Caco-2 (cell line): ENCODE data around the gene WNT9A. TPM values are rescaled to one million over a fixed set of nuclear protein-coding genes. Genes with fewer than 3 reads are reported as not detected.

ENCODE experiments used
- BruUV-seq: library from RNA; stranded (reverse); fragments of 400-500 nt; replicated peaks from 2 replicates; lab custom pipeline; 2021; lab: Mats Ljungman, UMichigan
- CTCF ChIA-PET: fragments of 300-600 bp; sonication (Branson Sonifier 250); formaldehyde crosslinking; loops from one replicate; lab custom pipeline; 2022; ENCODE audit warnings: antibody characterized with exemption; lab: Charles Lee
- POLR2A ChIA-PET: fragments of 300-600 bp; sonication (Branson Sonifier 250); formaldehyde crosslinking; loops from one replicate; lab custom pipeline; 2022; ENCODE audit warnings: antibody characterized with exemption; lab: Charles Lee
- DNase-seq, 2 experiments: peaks; one replicate each; pipeline versions ENCODE4 v3.0.0 to v3.0.0-alpha.2; 2020 to 2022
- H3K27me3 ChIP-seq: replicated peaks from 2 replicates; pipeline ENCODE4 v1.6.0; 2011; ENCODE audit warnings: low read length; ENCODE audit not compliant: control insufficient read depth, insufficient read depth
- H3K36me3 ChIP-seq: 2 replicates; pipeline ENCODE4 v1.5.1; 2011; ENCODE audit warnings: low read length; ENCODE audit not compliant: control insufficient read depth, insufficient read depth
- H3K4me1 ChIP-seq: fragments of 250-450 bp; sonication (Bioruptor Pico); 2 replicates; pipeline ENCODE4 v1.5.1; 2020; ENCODE audit warnings: mild to moderate bottlenecking
- H3K4me3 ChIP-seq: 2 replicates; pipeline ENCODE4 v1.5.1; 2011; ENCODE audit warnings: low read depth, mild to moderate bottlenecking, control low read depth, low read length
- H3K9me3 ChIP-seq: fragments of 250-450 bp; sonication (Bioruptor Pico); 2 replicates; pipeline ENCODE4 v1.5.1; 2020; ENCODE audit warnings: mild to moderate bottlenecking, moderate library complexity
- H3K27ac Mint-ChIP-seq: one replicate; pipeline ENCODE4 v1.8.0; 2022; ENCODE audit warnings: mixed read lengths; ENCODE audit not compliant: unreplicated experiment
- H3K27me3 Mint-ChIP-seq: one replicate; pipeline ENCODE4 v1.8.0; 2022; ENCODE audit warnings: mixed read lengths; ENCODE audit not compliant: insufficient read depth, unreplicated experiment
- H3K36me3 Mint-ChIP-seq: one replicate; pipeline ENCODE4 v1.8.0; 2022; ENCODE audit warnings: mild to moderate bottlenecking, mixed read lengths; ENCODE audit not compliant: insufficient read depth, unreplicated experiment
- H3K4me1 Mint-ChIP-seq: one replicate; pipeline ENCODE4 v1.8.0; 2022; ENCODE audit warnings: low read depth, mixed read lengths; ENCODE audit not compliant: unreplicated experiment
- H3K4me3 Mint-ChIP-seq: one replicate; pipeline ENCODE4 v1.8.0; 2022; ENCODE audit warnings: mild to moderate bottlenecking, moderate library complexity, mixed read lengths; ENCODE audit not compliant: unreplicated experiment
- H3K9me3 Mint-ChIP-seq: one replicate; pipeline ENCODE4 v1.8.0; 2022; ENCODE audit warnings: mixed read lengths; ENCODE audit not compliant: unreplicated experiment
- intact Hi-C: fragments of 100-400 bp; cut with micrococcal nuclease; formaldehyde crosslinking; loops from one replicate; pipeline ENCODE4 v1.10.0; 2022; ENCODE audit not compliant: unreplicated experiment
- total RNA-seq: library from RNA; stranded (reverse); gene quantifications from 2 replicates; pipeline ENCODE4 v1.2.3, GENCODE V29; 2022
- TF ChIP-seq, protein P1 (sequence below), 2 experiments: fragments of 200-600 bp in 1 of 2; IDR thresholded peaks; 1 replicate in 1 of 2; 2 replicates in 1 of 2; pipeline versions ENCODE4 v1.5.1 to v1.8.0; 2011 to 2022; ENCODE audit warnings: antibody characterized with exemption in 1 of 2, control low read depth in 1 of 2, inconsistent platforms in 1 of 2, low read depth in 1 of 2, low read length in 1 of 2, mild to moderate bottlenecking in 1 of 2, moderate library complexity in 1 of 2; ENCODE audit not compliant: insufficient read depth in 1 of 2, severe bottlenecking in 1 of 2, unreplicated experiment in 1 of 2

The WNT9A gene
- total RNA-seq, 1 experiment from 2014 or later, result 0.68 TPM

DNA sequence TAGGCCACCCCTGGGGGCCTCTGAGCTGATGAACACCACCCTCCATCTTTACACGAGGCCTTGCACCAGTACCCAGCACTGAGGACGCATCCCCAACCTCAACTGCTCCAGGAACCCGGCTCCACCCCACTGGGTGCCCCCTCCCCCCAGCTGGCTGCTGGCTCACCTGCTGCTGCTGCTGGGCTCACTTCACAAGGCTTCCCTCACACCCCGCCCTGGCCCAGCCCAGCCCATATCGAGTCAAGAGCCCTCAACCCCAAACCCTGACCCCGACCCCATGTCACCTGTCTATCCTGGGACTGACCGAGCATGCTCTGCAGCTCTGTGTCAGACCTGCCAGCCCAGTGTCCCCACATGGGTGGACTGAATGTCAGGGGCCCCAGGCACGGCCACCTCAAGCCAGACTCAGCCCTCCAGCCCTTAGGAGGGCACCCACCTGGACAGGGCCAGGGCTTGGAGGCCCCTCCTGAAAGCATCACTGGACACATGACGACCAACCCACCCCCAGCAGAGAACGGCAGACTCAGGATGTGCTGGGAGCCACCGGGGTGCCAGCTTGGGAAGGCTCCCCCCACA, 21.4 kb downstream of the WNT9A start:
- H3K9me3 ChIP-seq, result no peaks in the 10 kb centered on the region
- BruUV-seq, result no TSS peak
- DNase-seq, result no peak
- no peaks in the 10 kb centered on the region for H3K4me1 Mint-ChIP-seq
- CTCF ChIA-PET, result no interaction called here
- intact Hi-C loops, result no loop called here
- H3K4me3 Mint-ChIP-seq, result no peak overlapping the region
- TF ChIP-seq, protein P1, sequence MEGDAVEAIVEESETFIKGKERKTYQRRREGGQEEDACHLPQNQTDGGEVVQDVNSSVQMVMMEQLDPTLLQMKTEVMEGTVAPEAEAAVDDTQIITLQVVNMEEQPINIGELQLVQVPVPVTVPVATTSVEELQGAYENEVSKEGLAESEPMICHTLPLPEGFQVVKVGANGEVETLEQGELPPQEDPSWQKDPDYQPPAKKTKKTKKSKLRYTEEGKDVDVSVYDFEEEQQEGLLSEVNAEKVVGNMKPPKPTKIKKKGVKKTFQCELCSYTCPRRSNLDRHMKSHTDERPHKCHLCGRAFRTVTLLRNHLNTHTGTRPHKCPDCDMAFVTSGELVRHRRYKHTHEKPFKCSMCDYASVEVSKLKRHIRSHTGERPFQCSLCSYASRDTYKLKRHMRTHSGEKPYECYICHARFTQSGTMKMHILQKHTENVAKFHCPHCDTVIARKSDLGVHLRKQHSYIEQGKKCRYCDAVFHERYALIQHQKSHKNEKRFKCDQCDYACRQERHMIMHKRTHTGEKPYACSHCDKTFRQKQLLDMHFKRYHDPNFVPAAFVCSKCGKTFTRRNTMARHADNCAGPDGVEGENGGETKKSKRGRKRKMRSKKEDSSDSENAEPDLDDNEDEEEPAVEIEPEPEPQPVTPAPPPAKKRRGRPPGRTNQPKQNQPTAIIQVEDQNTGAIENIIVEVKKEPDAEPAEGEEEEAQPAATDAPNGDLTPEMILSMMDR (IDR thresholded peaks at IDR 0.05; ENCODE audit: insufficient read depth in 1 of 2, low read depth in 1 of 2, low read length in 1 of 2, severe bottlenecking in 1 of 2, unreplicated experiment in 1 of 2), result no peak
- peaks cover 4% of the 10 kb centered on the region for H3K27me3 Mint-ChIP-seq
- no peaks in the 10 kb centered on the region for H3K4me1 ChIP-seq
- no peaks in the 10 kb centered on the region for H3K36me3 Mint-ChIP-seq
- H3K27me3 ChIP-seq, result no peaks in the 10 kb centered on the region
- no peak overlapping the region for H3K4me3 ChIP-seq
- POLR2A ChIA-PET, result no interaction called here
- H3K27ac Mint-ChIP-seq, result no peak overlapping the region
- no peaks in the 10 kb centered on the region for H3K9me3 Mint-ChIP-seq
- H3K36me3 ChIP-seq, result no peaks in the 10 kb centered on the region

DNA sequence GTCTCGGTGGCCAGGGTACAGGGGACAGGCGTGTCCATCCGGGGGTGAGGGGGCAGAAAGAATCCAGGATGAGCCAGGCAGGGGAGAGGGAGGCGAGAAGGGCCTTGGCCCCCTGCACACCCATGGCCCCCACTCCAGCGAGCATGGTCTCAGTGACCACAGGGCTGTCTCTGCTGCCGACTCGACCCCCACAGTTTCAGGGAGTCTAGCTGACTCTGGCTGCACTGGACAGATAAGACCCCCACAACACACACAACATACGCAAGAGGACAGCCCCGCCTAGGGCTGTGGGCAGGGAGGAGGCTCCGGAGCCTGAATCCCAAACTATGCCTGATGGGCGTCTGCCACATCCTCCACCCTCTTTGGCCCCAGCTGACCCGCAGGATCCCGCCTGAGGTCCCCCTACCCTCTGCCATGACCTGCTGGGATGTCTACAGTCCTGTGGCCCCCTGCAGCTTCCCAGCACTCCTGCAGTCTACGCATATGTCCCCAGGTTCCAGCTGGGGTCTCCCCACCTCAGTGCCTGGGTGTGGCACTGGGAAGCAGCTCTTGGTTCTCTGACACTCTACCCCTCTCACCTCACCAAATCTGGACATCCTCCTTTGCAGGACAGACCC, 22.0 kb downstream of the WNT9A start:
- no peaks in the 10 kb centered on the region for H3K27me3 ChIP-seq
- no peaks in the 10 kb centered on the region for H3K9me3 Mint-ChIP-seq
- BruUV-seq, result no TSS peak

DNA sequence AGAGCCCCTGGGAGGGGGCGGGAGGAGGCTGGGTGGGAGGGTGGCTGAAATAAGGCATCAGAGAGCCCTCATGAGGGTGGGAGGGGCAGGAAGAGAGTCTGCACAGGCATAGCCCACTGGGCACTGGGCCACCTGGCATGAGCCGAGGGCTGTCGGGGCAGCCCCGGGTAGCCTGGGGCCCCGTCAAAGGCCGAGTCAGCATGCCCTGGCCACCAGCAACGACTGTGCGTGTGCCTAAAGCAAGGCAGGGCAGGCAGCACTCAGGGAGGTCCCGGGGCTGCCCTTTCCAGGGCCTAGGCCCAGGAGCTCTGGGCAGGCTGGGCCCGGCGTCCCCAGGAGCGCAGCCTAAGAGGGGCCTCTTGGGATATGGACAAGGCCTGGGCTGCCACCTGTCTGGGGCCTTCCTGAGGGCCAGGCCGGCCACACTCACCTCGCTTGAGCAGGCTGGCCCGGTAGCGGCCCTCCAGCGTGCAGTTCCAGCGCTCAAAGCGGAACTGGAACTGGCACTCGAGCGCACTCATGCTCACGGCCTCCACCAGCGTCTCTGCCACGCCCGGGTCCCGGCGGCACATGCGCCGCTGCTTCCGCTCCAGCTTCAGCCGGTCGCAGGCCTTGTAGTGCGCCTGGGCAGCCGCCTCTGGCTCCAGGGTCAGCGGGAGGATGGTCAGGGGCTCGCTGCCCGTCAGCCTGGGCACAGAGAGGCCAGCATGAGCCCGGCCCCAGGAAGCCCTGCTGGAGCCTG, 22.7 kb downstream of the WNT9A start:
- H3K9me3 ChIP-seq, result no peaks in the 10 kb centered on the region
- H3K36me3 ChIP-seq, result no peaks in the 10 kb centered on the region
- intact Hi-C loops, result no loop called here
- ChIA-PET POLR2A (no interaction called here), CTCF (no interaction called here)
- no peaks in the 10 kb centered on the region for H3K27me3 ChIP-seq
- no peaks in the 10 kb centered on the region for H3K4me1 ChIP-seq
- BruUV-seq, result no TSS peak
- TF ChIP-seq, protein P1 (IDR thresholded peaks at IDR 0.05; ENCODE audit: insufficient read depth in 1 of 2, low read depth in 1 of 2, low read length in 1 of 2, severe bottlenecking in 1 of 2, unreplicated experiment in 1 of 2), result no peak
- Mint-ChIP-seq H3K36me3 (no peaks in the 10 kb centered on the region), H3K9me3 (no peaks in the 10 kb centered on the region), H3K27ac (no peak overlapping the region), H3K27me3 (no peaks in the 10 kb centered on the region), H3K4me1 (no peaks in the 10 kb centered on the region), H3K4me3 (no peak overlapping the region)
- no peak overlapping the region for H3K4me3 ChIP-seq
- no peak for DNase-seq

More for the DNA sequence above, 22.0 kb downstream of the WNT9A start:
- Mint-ChIP-seq H3K27ac (no peak overlapping the region), H3K27me3 (no peaks in the 10 kb centered on the region), H3K4me1 (no peaks in the 10 kb centered on the region), H3K4me3 (no peak overlapping the region), H3K36me3 (no peaks in the 10 kb centered on the region)
- H3K9me3 ChIP-seq, result no peaks in the 10 kb centered on the region
- intact Hi-C loops, result no loop called here
- ChIA-PET CTCF (no interaction called here), POLR2A (no interaction called here)
- no peak for DNase-seq
- no peaks in the 10 kb centered on the region for H3K36me3 ChIP-seq
- no peaks in the 10 kb centered on the region for H3K4me1 ChIP-seq
- H3K4me3 ChIP-seq, result no peak overlapping the region
- TF ChIP-seq, protein P1 (IDR thresholded peaks at IDR 0.05; ENCODE audit: insufficient read depth in 1 of 2, low read depth in 1 of 2, low read length in 1 of 2, severe bottlenecking in 1 of 2, unreplicated experiment in 1 of 2), result no peak
